ENCODE data around the gene PGF. TPM values are rescaled to one million over a fixed set of nuclear protein-coding genes. Genes with fewer than 3 reads are reported as not detected.

PGF gene
- total and polyA plus RNA-seq, 2 experiments from 2014 or later: 1.1 to 1.8 TPM

DNA sequence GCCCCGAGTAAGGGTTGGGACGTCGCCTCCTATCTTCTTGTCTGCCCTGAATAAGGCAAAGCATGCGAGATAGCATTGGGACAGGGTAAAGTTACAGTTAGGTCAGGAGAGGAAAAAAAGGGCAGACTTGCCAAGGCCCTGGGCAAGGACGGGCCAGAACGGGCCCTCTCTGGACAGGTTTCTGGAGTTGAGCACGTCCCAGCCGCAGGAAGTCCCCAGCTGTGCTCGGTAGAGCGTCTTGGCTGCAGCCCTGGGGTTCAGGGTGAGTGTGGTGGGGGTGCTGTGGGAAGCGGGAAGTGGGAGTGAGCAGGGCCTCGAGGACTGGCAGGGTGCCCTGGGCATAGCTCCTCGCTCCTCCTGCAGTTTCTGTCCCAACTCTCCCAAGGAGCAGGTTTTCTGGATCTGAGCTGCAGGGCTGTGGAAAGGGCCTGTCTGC, 37.7 kb downstream of the PGF start:
- Histone ChIP-seq H3K36me3 (ENCODE audit: low read depth) (no peaks in the 10 kb centered on the region), H3K9me2 (ENCODE audit: insufficient read depth) (no peaks in the 10 kb centered on the region), H3K4me3 (no peak overlapping the region), H3K4me1 (ENCODE audit: insufficient read depth) (0 out of 2 replicates have a peak, but pooled peaks cover 5% of the 10 kb centered on the region), H2AFZ (no peak overlapping the region), H3K4me2 (ENCODE audit: unreplicated experiment) (no peak overlapping the region), H3K27ac (no peak overlapping the region), H3K79me2 (ENCODE audit: insufficient read depth) (no peaks in the 10 kb centered on the region), H3K27me3 (replicated peaks; ENCODE audit: insufficient read depth) (no peaks in the 10 kb centered on the region), H3K9ac (no peak overlapping the region), H3F3A (ENCODE audit: insufficient read depth) (no peaks in the 10 kb centered on the region), H4K20me1 (ENCODE audit: insufficient read depth) (no peaks in the 10 kb centered on the region), H3K9me3 (ENCODE audit: low read depth) (no peaks in the 10 kb centered on the region)
- WGBS, 2 experiments (ENCODE audit: low coverage in 1 of 2, low lambda C conversion rate in 2 of 2, missing lambda C conversion rate in 2 of 2): 54 to 56% methylated on average over 13 of the region's 13 CpGs
- DNase-seq: no peak
- TF ChIP-seq EZH2 (IDR thresholded peaks at IDR 0.05; ENCODE audit: insufficient read depth, poor library complexity, severe bottlenecking) (no peak), EZH2phosphoT487 (IDR thresholded peaks at IDR 0.05; ENCODE audit: insufficient read depth, low read depth) (no peak)
- in situ Hi-C loops (cut with MboI): loop anchor here (10.0 kb wide), 1 partner anchor 177 kb away; no protein-coding TSS in a partner anchor

DNA sequence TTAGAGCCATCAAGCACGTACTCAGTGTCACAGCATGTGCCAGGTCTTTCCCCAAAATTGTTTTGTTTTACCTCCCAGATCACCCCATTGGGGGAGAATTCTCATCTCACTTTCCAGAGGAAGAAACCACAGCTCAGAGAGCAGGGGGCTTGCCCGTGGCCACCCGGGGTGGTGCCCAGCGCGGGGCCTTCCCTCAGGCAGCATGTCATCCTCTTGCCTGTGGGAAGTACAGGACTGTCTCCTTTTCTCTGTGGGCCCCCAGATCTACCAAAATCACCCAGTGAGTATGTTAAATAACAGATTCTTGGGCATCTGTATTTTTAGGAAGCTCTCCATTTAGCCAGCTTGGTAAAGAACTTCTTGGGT, 38.2 kb downstream of the PGF start:
- in situ Hi-C loops (cut with MboI): loop anchor here (10.0 kb wide), 1 partner anchor 178 kb away; no protein-coding TSS in a partner anchor
- TF ChIP-seq EZH2phosphoT487 (IDR thresholded peaks at IDR 0.05; ENCODE audit: insufficient read depth, low read depth): no peak
- no peak for TF ChIP-seq EZH2 (IDR thresholded peaks at IDR 0.05; ENCODE audit: insufficient read depth, poor library complexity, severe bottlenecking)

DNA sequence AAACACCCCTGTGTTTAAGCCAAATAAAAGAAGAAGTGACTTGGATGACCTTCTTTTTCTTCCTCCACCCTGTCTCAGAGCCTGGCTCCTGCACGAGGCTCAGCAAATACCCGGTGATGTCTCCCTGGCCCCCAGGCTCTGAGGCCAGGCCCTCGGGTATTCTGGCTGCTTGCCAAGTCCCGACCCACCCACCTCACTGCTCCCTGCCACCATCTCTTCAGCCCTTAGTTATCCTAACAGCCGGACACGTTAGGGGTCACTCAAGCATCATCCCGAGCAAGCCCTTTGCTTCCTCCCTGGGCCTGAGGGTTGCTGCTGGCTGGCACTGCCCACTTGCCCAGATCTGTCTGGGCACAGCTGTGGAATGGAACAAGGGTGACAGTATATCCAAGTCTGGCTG, 39.6 kb downstream of the PGF start:
- Histone ChIP-seq H3K4me3 (no peak overlapping the region), H3K79me2 (ENCODE audit: insufficient read depth) (no peaks in the 10 kb centered on the region), H4K20me1 (ENCODE audit: insufficient read depth) (no peaks in the 10 kb centered on the region), H3K27ac (no peak overlapping the region), H3K27me3 (replicated peaks; ENCODE audit: insufficient read depth) (no peaks in the 10 kb centered on the region), H3F3A (ENCODE audit: insufficient read depth) (no peaks in the 10 kb centered on the region), H3K9me3 (ENCODE audit: low read depth) (no peaks in the 10 kb centered on the region), H3K9me2 (ENCODE audit: insufficient read depth) (no peaks in the 10 kb centered on the region), H3K4me1 (ENCODE audit: insufficient read depth) (0 out of 2 replicates have a peak, but pooled peaks cover 5% of the 10 kb centered on the region), H2AFZ (no peak overlapping the region), H3K4me2 (ENCODE audit: unreplicated experiment) (no peak overlapping the region), H3K36me3 (ENCODE audit: low read depth) (no peaks in the 10 kb centered on the region), H3K9ac (no peak overlapping the region)
- in situ Hi-C loops (cut with MboI): loop anchor here (10.0 kb wide), 1 partner anchor 179 kb away; no protein-coding TSS in a partner anchor
- WGBS, 2 experiments (ENCODE audit: low coverage in 1 of 2, low lambda C conversion rate in 2 of 2, missing lambda C conversion rate in 2 of 2): 38 to 40% methylated on average over 7 of the region's 7 CpGs
- TF ChIP-seq EZH2phosphoT487 (IDR thresholded peaks at IDR 0.05; ENCODE audit: insufficient read depth, low read depth) (no peak), EZH2 (IDR thresholded peaks at IDR 0.05; ENCODE audit: insufficient read depth, poor library complexity, severe bottlenecking) (no peak)
- DNase-seq: no peak

More for the DNA sequence above, 38.2 kb downstream of the PGF start:
- H3K79me2 ChIP-seq (ENCODE audit: insufficient read depth): no peaks in the 10 kb centered on the region
- 86 to 92% methylated on average over 5 of the region's 5 CpGs for WGBS, 2 experiments (ENCODE audit: low coverage in 1 of 2, low lambda C conversion rate in 2 of 2, missing lambda C conversion rate in 2 of 2)
- no peak overlapping the region for H2AFZ ChIP-seq
- 0 out of 2 replicates have a peak, but pooled peaks cover 5% of the 10 kb centered on the region for H3K4me1 ChIP-seq (ENCODE audit: insufficient read depth)
- H3K9me2 ChIP-seq (ENCODE audit: insufficient read depth): no peaks in the 10 kb centered on the region
- no peaks in the 10 kb centered on the region for H3F3A ChIP-seq (ENCODE audit: insufficient read depth)
- H3K27me3 ChIP-seq (replicated peaks; ENCODE audit: insufficient read depth): no peaks in the 10 kb centered on the region
- H3K9ac ChIP-seq: no peak overlapping the region
- no peak overlapping the region for H3K4me3 ChIP-seq
- H3K4me2 ChIP-seq (ENCODE audit: unreplicated experiment): no peak overlapping the region
- no peaks in the 10 kb centered on the region for H4K20me1 ChIP-seq (ENCODE audit: insufficient read depth)
- no peaks in the 10 kb centered on the region for H3K36me3 ChIP-seq (ENCODE audit: low read depth)
- DNase-seq: no peak
- H3K27ac ChIP-seq: no peak overlapping the region
- no peaks in the 10 kb centered on the region for H3K9me3 ChIP-seq (ENCODE audit: low read depth)

DNA sequence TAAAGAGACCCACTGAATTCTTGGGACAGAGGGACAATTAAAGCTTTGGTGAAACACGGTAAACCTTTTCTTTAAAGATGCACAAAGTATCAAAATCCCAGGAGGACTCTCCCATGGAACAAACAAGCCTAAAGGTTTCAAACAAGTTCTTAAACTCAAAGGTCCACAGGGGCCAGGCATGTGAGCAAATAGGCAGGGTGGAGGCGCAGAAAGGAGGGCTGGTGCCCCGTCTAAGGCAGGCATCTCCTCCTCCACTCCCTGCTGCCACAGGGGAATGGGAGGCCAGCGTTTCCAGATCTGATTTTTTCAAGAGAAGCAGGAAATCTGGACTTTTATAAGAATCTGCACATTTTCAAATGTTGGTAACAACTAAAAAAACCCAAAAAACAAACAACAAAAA, 40.0 kb downstream of the PGF start:
- Histone ChIP-seq H3K4me3 (no peak overlapping the region), H3K9me3 (ENCODE audit: low read depth) (no peaks in the 10 kb centered on the region), H3K27ac (no peak overlapping the region), H3K9me2 (ENCODE audit: insufficient read depth) (no peaks in the 10 kb centered on the region), H3K27me3 (replicated peaks; ENCODE audit: insufficient read depth) (no peaks in the 10 kb centered on the region), H3F3A (ENCODE audit: insufficient read depth) (no peaks in the 10 kb centered on the region), H3K9ac (no peak overlapping the region), H3K79me2 (ENCODE audit: insufficient read depth) (no peaks in the 10 kb centered on the region), H3K36me3 (ENCODE audit: low read depth) (no peaks in the 10 kb centered on the region), H3K4me2 (ENCODE audit: unreplicated experiment) (no peak overlapping the region), H4K20me1 (ENCODE audit: insufficient read depth) (no peaks in the 10 kb centered on the region), H2AFZ (no peak overlapping the region), H3K4me1 (ENCODE audit: insufficient read depth) (0 out of 2 replicates have a peak, but pooled peaks cover 5% of the 10 kb centered on the region)
- 64 to 65% methylated on average over 4 of the region's 4 CpGs for WGBS, 2 experiments (ENCODE audit: low coverage in 1 of 2, low lambda C conversion rate in 2 of 2, missing lambda C conversion rate in 2 of 2)
- no peak for DNase-seq
- TF ChIP-seq EZH2 (IDR thresholded peaks at IDR 0.05; ENCODE audit: insufficient read depth, poor library complexity, severe bottlenecking) (no peak), EZH2phosphoT487 (IDR thresholded peaks at IDR 0.05; ENCODE audit: insufficient read depth, low read depth) (no peak)
- in situ Hi-C loops (cut with MboI): loop anchor here (10.0 kb wide), 1 partner anchor 179 kb away; no protein-coding TSS in a partner anchor

All from GM23248 (cell line).